Uterus (tissue), 4 donors: ENCODE data around the gene PCDH20. TPM values are rescaled to one million over a fixed set of nuclear protein-coding genes. Genes with fewer than 3 reads are reported as not detected.
A peak's percentile ranks its signal among the peaks of the same experiment; 100 is the strongest.

Source experiments
- DNase-seq, 2 donors: peaks; one replicate each; pipeline ENCODE4 v3.0.0-alpha.2; 2019 to 2020
- H3K27ac ChIP-seq, 2 donors: fragments of 200-600 bp; sonication (generic); 1 replicate in 1 of 2; 2 replicates in 1 of 2; pipeline ENCODE4 v1.5.1; 2016 to 2018
- H3K27me3 ChIP-seq, 2 donors: fragments of 200-600 bp; sonication (generic); one replicate each; pipeline ENCODE4 v1.5.1; 2018 to 2019; ENCODE audit warnings: control low read depth in 1 of 2
- H3K36me3 ChIP-seq, 2 donors: fragments of 200-600 bp; sonication (generic); one replicate each; pipeline ENCODE4 v1.5.1; 2019; ENCODE audit warnings: control low read depth in 1 of 2
- H3K4me1 ChIP-seq, 2 donors: fragments of 200-600 bp; sonication (generic); one replicate each; pipeline ENCODE4 v1.5.1; 2018 to 2019; ENCODE audit warnings: control low read depth in 1 of 2
- H3K4me3 ChIP-seq, 2 donors: fragments of 200-600 bp; sonication (generic); 1 replicate in 1 of 2; 2 replicates in 1 of 2; pipeline ENCODE4 v1.5.1; 2018 to 2019; ENCODE audit warnings: mild to moderate bottlenecking in 1 of 2
- H3K9me3 ChIP-seq, 2 donors: fragments of 200-600 bp; sonication (generic); one replicate each; pipeline ENCODE4 v1.5.1; 2019; ENCODE audit warnings: control low read depth in 1 of 2
- POLR2A ChIP-seq, 2 donors: fragments of 450-650 bp; IDR thresholded peaks; one replicate each; pipeline ENCODE4 v1.6.1; 2016; ENCODE audit warnings: antibody characterized with exemption in 2 of 2, mild to moderate bottlenecking in 1 of 2, moderate library complexity in 1 of 2
- intact Hi-C: fragments of 100-400 bp; cut with DNase I; formaldehyde crosslinking; loops from one replicate; pipeline ENCODE4 v1.15.1; 2023; ENCODE audit warnings: low total_unique reads
- total RNA-seq, 4 donors: library from RNA; depleted of rRNA in 3 of 4; stranded (reverse); fragments of >200 nt in 3 of 4; gene quantifications; one replicate each; pipeline versions ENCODE4 v1.1.0 to v1.2.4, GENCODE V29; 2014 to 2023
- TF ChIP-seq, protein P1 (sequence below), 4 experiments: fragments of 200-600 bp in 2 of 4; fragments of 450-650 bp in 2 of 4; sonication (generic) in 2 of 4; IDR thresholded peaks; one replicate each; pipeline ENCODE4 v1.5.1; 2016 to 2019; ENCODE audit warnings: antibody characterized with exemption in 4 of 4, mild to moderate bottlenecking in 2 of 4, moderate library complexity in 1 of 4
- donor health status: DM: yes; HTN: yes; CAD: no.

PCDH20 gene
- total RNA-seq, 4 donors from 2014 or later, result 0.59 to 24.9 (median 2.0) TPM

DNA sequence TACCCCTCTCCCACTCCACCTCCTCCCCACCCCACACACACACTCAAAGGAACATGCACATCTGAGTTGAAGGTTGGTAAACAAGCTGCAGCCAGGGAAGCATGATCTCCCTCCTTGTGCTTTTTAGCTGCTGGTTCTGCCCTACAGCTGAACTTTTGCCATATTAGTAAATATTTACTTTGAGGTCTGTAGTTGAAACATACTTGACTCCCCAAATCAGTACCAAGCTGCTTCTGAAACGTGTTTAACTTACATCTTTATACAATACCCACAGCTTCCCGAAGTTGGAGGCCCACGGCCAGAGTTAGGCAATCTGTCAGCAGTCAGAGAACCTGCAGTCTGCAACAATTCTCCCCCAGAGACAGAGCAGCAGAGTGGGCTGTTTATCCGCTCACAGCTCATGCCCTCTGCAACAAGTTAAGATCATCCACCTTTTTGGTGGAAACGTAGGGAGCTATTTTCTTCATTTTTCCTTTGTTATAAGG is 1.5 kb upstream of the PCDH20 start:
- Histone ChIP-seq H3K27ac (no peak overlapping the region), H3K27me3 (no peaks in the 10 kb centered on the region), H3K9me3 (no peaks in the 10 kb centered on the region), H3K36me3 (no peaks in the 10 kb centered on the region), H3K4me3 (no peak overlapping the region), H3K4me1 (no peaks in the 10 kb centered on the region)
- TF ChIP-seq, protein P1, sequence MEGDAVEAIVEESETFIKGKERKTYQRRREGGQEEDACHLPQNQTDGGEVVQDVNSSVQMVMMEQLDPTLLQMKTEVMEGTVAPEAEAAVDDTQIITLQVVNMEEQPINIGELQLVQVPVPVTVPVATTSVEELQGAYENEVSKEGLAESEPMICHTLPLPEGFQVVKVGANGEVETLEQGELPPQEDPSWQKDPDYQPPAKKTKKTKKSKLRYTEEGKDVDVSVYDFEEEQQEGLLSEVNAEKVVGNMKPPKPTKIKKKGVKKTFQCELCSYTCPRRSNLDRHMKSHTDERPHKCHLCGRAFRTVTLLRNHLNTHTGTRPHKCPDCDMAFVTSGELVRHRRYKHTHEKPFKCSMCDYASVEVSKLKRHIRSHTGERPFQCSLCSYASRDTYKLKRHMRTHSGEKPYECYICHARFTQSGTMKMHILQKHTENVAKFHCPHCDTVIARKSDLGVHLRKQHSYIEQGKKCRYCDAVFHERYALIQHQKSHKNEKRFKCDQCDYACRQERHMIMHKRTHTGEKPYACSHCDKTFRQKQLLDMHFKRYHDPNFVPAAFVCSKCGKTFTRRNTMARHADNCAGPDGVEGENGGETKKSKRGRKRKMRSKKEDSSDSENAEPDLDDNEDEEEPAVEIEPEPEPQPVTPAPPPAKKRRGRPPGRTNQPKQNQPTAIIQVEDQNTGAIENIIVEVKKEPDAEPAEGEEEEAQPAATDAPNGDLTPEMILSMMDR (IDR thresholded peaks at IDR 0.05), result no peak
- no peak for TF ChIP-seq POLR2A (IDR thresholded peaks at IDR 0.05)
- DNase-seq, result no peak
- intact Hi-C loops, result no loop called here

DNA sequence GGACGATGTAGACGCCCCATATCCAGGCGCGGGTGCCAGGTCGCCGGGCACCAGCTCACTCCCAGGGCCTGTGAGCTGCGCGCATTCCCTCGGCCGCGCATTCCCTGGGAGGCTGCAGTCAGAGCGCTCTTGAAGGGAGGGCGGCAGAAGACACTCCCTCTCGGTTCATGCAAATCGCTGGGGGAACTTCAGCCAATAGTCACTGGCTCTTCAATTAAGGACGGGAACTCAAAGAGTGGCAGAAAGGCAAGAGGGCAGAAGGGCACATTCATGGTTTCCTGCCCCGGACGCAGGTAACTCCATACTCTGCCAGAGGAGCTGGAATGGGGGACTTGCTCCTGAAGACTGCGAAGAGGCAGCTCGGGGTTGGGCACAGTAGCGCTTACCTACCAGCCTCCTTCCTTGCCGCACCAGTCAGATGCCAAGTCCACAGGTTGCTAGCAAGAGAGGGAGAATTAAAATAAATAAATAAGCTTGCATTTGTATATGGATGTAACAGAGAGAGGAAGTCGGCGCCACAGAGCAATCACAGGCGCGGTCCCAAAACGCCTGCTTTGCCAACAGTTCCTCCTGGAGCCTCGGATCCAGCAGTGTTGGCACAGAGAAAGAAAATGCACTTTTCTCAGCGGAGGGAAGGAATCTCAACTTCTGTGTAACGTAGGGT is 459 bp downstream of the PCDH20 start:
- TF ChIP-seq, protein P1 (IDR thresholded peaks at IDR 0.05), result no peak
- no peak for TF ChIP-seq POLR2A (IDR thresholded peaks at IDR 0.05)
- peak overlapping the region; percentile 33 to 44 for H3K4me3 ChIP-seq
- no peaks in the 10 kb centered on the region for H3K9me3 ChIP-seq
- intact Hi-C loops, result no loop called here
- peak in 1 of 2 donors; percentile 21 for DNase-seq
- no peak overlapping the region for H3K27ac ChIP-seq
- H3K36me3 ChIP-seq, result no peaks in the 10 kb centered on the region
- H3K27me3 ChIP-seq, result no peaks in the 10 kb centered on the region
- no peaks in the 10 kb centered on the region for H3K4me1 ChIP-seq

DNA sequence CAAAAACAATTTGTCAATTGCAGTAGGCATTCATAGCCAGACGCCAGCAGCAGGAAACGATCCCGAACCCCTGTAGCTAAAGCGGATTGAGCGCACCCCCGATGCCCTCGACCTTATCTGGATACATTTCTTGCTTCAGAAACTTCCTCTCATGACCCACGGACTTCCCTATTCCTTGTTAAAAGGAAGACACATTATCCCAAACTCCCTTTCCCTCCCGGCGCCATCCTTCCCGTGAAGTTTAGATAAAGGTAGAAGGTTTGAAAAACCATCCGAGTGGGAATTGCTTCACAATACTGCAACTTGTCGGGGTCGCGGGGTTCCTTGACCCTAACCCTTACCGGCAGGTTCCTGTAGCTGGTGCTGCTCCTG is 977 bp downstream of the PCDH20 start:
- Histone ChIP-seq H3K27ac (no peak overlapping the region), H3K4me1 (no peaks in the 10 kb centered on the region), H3K9me3 (no peaks in the 10 kb centered on the region), H3K27me3 (no peaks in the 10 kb centered on the region), H3K36me3 (no peaks in the 10 kb centered on the region), H3K4me3 (peak overlapping the region; percentile 33 to 44)
- no peak for DNase-seq
- TF ChIP-seq, protein P1 (IDR thresholded peaks at IDR 0.05), result no peak
- TF ChIP-seq POLR2A (IDR thresholded peaks at IDR 0.05), result no peak
- intact Hi-C loops, result no loop called here

DNA sequence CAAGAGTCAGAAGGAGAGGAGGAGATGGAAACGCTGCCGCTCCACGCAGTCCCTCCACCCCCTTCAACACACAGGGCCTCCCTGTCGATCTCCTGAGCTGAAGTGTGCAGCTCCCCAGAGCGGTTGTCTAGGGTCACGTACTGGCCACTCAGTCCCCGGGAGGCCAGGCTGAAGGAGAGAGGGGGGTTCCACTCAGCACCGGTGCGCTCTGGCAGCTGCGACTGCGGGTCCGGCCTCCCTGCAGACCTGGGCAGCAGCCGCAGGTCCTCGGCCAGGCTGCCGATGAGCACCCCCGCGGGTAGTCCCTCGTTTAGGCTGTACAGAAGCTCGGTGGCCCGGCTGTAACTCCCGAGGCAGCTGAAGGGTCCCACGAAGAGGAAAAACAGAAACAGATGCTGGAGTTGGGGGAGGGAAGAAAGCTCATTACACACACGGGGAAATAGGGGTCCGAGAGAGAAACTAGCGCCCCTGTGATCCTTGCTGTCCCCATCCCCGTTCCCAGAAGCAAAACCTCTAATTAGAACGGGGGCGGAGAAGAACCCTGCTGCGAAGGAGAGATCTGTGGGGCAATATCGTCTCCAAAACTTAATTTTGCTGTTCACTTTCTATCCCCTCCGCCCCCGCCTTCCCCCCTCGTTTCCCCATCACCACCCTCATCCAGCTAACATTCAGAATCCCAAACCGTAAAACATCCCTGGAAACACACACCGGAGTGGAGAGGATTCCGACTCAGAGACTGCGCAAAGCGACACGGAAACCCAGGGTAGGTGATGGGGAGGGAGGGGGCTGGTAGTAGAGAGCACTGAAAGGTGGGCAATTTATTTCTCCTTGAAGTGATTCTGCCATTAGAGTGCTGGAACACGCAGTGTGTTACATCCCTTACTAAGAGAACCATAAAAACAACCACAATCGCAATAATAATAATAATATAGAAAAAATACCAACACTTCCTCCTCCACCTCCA is 1.8 kb downstream of the PCDH20 start:
- no peaks in the 10 kb centered on the region for H3K4me1 ChIP-seq
- intact Hi-C loops, result no loop called here
- DNase-seq, result no peak
- no peak for TF ChIP-seq POLR2A (IDR thresholded peaks at IDR 0.05)
- TF ChIP-seq, protein P1 (IDR thresholded peaks at IDR 0.05), result no peak
- no peaks in the 10 kb centered on the region for H3K27me3 ChIP-seq
- H3K27ac ChIP-seq, result peak overlapping the region in 1 of 2 donors; percentile 2
- H3K4me3 ChIP-seq, result peak overlapping the region; percentile 33 to 44
- H3K36me3 ChIP-seq, result no peaks in the 10 kb centered on the region
- no peaks in the 10 kb centered on the region for H3K9me3 ChIP-seq
